ENCODE data around the gene C1orf174.

GRCh38 chr1:3914331-3914851 is 14.3 kb upstream of the C1orf174 start:
- no peak for TF ChIP-seq CTCF (conservative IDR thresholded peaks at IDR 0.05; ENCODE audit: low read depth, low read length)
- TF ChIP-seq RFX5 (IDR thresholded peaks at IDR 0.05; ENCODE audit: low read depth, low read length): no peak
- TF ChIP-seq RAD21 (IDR thresholded peaks at IDR 0.05; ENCODE audit: low read length): no peak

Measured in IMR-90 (cell line).